HG03097 (cell line): ENCODE measurements around the gene GAK.

Source experiments
- ATAC-seq: cut with Tn5 transposase; IDR thresholded peaks from one replicate; pipeline ENCODE4 v1.9.1; 2021; ENCODE audit not compliant: unreplicated experiment, low FRiP score

Gene GAK

GRCh38 chr4:893276-893994 lies 38.7 kb downstream of the GAK start:
- no peak for ATAC-seq

GRCh38 chr4:892780-893179 lies 39.3 kb downstream of the GAK start:
- no peak for ATAC-seq

- ATAC-seq: no peak
These were observed 40.4 kb downstream of the GAK start for GRCh38 chr4:891747-892146.

GRCh38 chr4:890036-890695 lies 42.0 kb downstream of the GAK start:
- no peak for ATAC-seq

- no peak for ATAC-seq
These were observed 42.6 kb downstream of the GAK start for GRCh38 chr4:889516-889915.

- no peak for ATAC-seq
These were observed 44.1 kb downstream of the GAK start for GRCh38 chr4:888029-888428.

GRCh38 chr4:887034-887763 lies 44.9 kb downstream of the GAK start:
- no peak for ATAC-seq

GRCh38 chr4:886244-886643 lies 45.9 kb downstream of the GAK start:
- no peak for ATAC-seq

- ATAC-seq: no peak
These were observed 46.8 kb downstream of the GAK start for GRCh38 chr4:885353-885752.

GRCh38 chr4:884896-885295 lies 47.2 kb downstream of the GAK start:
- no peak for ATAC-seq

GRCh38 chr4:884259-884658 lies 47.9 kb downstream of the GAK start:
- ATAC-seq: no peak

- ATAC-seq: no peak
These were observed 48.6 kb downstream of the GAK start for GRCh38 chr4:883377-884095.

GRCh38 chr4:882646-883045 lies 49.5 kb downstream of the GAK start:
- no peak for ATAC-seq

GRCh38 chr4:881709-882108 lies 50.4 kb downstream of the GAK start:
- ATAC-seq: no peak

GRCh38 chr4:880684-881405 lies 51.3 kb downstream of the GAK start:
- ATAC-seq: no peak

- ATAC-seq: no peak
These were observed 52.4 kb downstream of the GAK start for GRCh38 chr4:879729-880077.

- no peak for ATAC-seq
These were observed 53.1 kb downstream of the GAK start for GRCh38 chr4:878796-879728.

GRCh38 chr4:877502-877901 lies 54.6 kb downstream of the GAK start:
- ATAC-seq: no peak

- ATAC-seq: no peak
These were observed 55.3 kb downstream of the GAK start for GRCh38 chr4:876780-877179.
